ENCODE measurements around the gene SH3YL1. TPM values are rescaled to one million over a fixed set of nuclear protein-coding genes. Genes with fewer than 3 reads are reported as not detected.

Gene SH3YL1
- total and polyA plus RNA-seq, 2 of the 4 experiments (the other 2 are of a cell fraction) = 18.1 to 21.2 TPM

DNA sequence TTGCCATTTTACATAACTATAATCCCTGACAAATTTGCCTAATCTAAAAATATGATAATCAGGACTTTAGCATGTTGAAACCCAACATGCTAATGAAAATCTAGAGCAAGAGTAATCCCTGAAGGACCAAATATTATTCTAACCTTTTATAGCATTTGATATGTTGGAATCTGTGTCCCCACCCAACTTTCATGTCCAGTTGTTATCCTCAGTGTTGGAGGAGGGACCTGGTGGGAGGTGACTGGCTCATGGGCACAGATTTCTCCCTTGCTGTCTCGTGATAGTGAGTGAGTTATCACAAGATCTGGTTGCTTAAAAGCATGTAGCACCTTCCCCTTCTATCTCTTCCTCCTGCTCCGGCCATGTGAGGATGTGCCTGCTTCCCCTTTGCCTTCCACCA lies 59.8 kb downstream of the SH3YL1 start:
- H4K8ac ChIP-seq (ENCODE audit: low read depth in 2 of 2, low read length in 2 of 2) = no peak overlapping the region
- H4K91ac ChIP-seq (ENCODE audit: insufficient read depth, low read depth, low read length) = no peak overlapping the region
- H4K20me1 ChIP-seq (ENCODE audit: insufficient read depth, low read length) = no peaks in the 10 kb centered on the region
- H4K5ac ChIP-seq (ENCODE audit: low read depth, low read length) = no peak overlapping the region
- peaks cover 18% of the 10 kb centered on the region for H3K9me3 ChIP-seq (ENCODE audit: control insufficient read depth, insufficient read depth, low read length)
- no peak overlapping the region for H3K4me2 ChIP-seq (ENCODE audit: low read depth, low read length)
- H3K4ac ChIP-seq (ENCODE audit: low read depth, low read length) = no peak overlapping the region
- dilution Hi-C loops (cut with HindIII; ENCODE audit: low sequenced_read_pairs, unreplicated experiment) (no loop called here), intact Hi-C loops (cut with micrococcal nuclease) (no loop called here), in situ Hi-C loops (cut with MboI; ENCODE audit: low sequenced_read_pairs) (no loop called here)
- POLR2A ChIA-PET (ENCODE audit: unreplicated experiment) = no interaction called here
- H3K56ac ChIP-seq (ENCODE audit: extremely low read depth, insufficient read depth, low read length) = no peak overlapping the region
- no peak overlapping the region for H2BK120ac ChIP-seq (ENCODE audit: low read depth, low read length)
- H3K23ac ChIP-seq (ENCODE audit: low read depth, low read length) = no peak overlapping the region
- no peaks in the 10 kb centered on the region for H3K9me1 ChIP-seq (ENCODE audit: insufficient read depth, low read length)
- BruUV-seq (replicated peaks) = no TSS peak
- H2AK9ac ChIP-seq (replicated peaks; ENCODE audit: low read depth, low read length, poor library complexity) = no peak overlapping the region
- no peak overlapping the region for H2AFZ ChIP-seq (replicated peaks; ENCODE audit: low read length, poor library complexity)
- no peak overlapping the region for H2BK15ac ChIP-seq (ENCODE audit: low read depth, low read length)
- H3K9ac ChIP-seq (ENCODE audit: low read depth, low read length) = no peak overlapping the region
- WGBS, 2 experiments (ENCODE audit: extremely low coverage in 2 of 2, insufficient read length in 1 of 2) = no CpG with 5 or more reads among the region's 2 CpGs
- no peak overlapping the region for H3K14ac ChIP-seq (replicated peaks; ENCODE audit: low read depth, low read length)
- CTCF ChIA-PET = no interaction called here
- no peak overlapping the region for H2BK5ac ChIP-seq (ENCODE audit: low read depth, low read length, poor library complexity, severe bottlenecking)
- TF ChIP-seq, protein P1, sequence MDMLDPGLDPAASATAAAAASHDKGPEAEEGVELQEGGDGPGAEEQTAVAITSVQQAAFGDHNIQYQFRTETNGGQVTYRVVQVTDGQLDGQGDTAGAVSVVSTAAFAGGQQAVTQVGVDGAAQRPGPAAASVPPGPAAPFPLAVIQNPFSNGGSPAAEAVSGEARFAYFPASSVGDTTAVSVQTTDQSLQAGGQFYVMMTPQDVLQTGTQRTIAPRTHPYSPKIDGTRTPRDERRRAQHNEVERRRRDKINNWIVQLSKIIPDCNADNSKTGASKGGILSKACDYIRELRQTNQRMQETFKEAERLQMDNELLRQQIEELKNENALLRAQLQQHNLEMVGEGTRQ (IDR thresholded peaks at IDR 0.05; ENCODE audit: low read depth, low read length) = no peak
- TF ChIP-seq RCOR1 (IDR thresholded peaks at IDR 0.05; ENCODE audit: insufficient replicate concordance, low read length) (no peak), FOS (IDR thresholded peaks at IDR 0.05; ENCODE audit: low read depth, low read length) (no peak), RFX5 (IDR thresholded peaks at IDR 0.05; ENCODE audit: low read depth, low read length) (no peak), MAFK (IDR thresholded peaks at IDR 0.05; ENCODE audit: low read depth, low read length) (no peak), CHD1 (IDR thresholded peaks at IDR 0.05; ENCODE audit: low read depth, low read length) (no peak), BHLHE40 (IDR thresholded peaks at IDR 0.05; ENCODE audit: low read depth, low read length) (no peak), POLR2A (IDR thresholded peaks at IDR 0.05; ENCODE audit: low read depth, low read length) (no peak), CEBPB (IDR thresholded peaks at IDR 0.05; ENCODE audit: low read depth, low read length) (no peak), ELK1 (IDR thresholded peaks at IDR 0.05; ENCODE audit: borderline replicate concordance, low read depth, low read length) (no peak)
- TF ChIP-seq, protein P2, sequence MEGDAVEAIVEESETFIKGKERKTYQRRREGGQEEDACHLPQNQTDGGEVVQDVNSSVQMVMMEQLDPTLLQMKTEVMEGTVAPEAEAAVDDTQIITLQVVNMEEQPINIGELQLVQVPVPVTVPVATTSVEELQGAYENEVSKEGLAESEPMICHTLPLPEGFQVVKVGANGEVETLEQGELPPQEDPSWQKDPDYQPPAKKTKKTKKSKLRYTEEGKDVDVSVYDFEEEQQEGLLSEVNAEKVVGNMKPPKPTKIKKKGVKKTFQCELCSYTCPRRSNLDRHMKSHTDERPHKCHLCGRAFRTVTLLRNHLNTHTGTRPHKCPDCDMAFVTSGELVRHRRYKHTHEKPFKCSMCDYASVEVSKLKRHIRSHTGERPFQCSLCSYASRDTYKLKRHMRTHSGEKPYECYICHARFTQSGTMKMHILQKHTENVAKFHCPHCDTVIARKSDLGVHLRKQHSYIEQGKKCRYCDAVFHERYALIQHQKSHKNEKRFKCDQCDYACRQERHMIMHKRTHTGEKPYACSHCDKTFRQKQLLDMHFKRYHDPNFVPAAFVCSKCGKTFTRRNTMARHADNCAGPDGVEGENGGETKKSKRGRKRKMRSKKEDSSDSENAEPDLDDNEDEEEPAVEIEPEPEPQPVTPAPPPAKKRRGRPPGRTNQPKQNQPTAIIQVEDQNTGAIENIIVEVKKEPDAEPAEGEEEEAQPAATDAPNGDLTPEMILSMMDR (conservative IDR thresholded peaks at IDR 0.05; ENCODE audit: low read depth, low read length) = no peak
- no peak overlapping the region for H3K27ac ChIP-seq (ENCODE audit: insufficient read depth, low read length)
- H3K4me1 ChIP-seq (ENCODE audit: control insufficient read depth, insufficient read depth, low read length) = no peaks in the 10 kb centered on the region
- H3K27me3 ChIP-seq (ENCODE audit: control insufficient read depth, insufficient read depth, low read length) = no peaks in the 10 kb centered on the region
- no peak overlapping the region for H3K4me3 ChIP-seq (ENCODE audit: insufficient read depth, low read depth, low read length)
- ATAC-seq (ENCODE audit: low read depth) (no peak), DNase-seq (no peak)
- no peak overlapping the region for H3K18ac ChIP-seq (ENCODE audit: low read depth, low read length)
- H3K79me1 ChIP-seq (ENCODE audit: low read depth in 1 of 2, low read length in 2 of 2) = no peaks in the 10 kb centered on the region
- H3K36me3 ChIP-seq (ENCODE audit: control insufficient read depth, insufficient read depth, low read length) = no peaks in the 10 kb centered on the region
- H2AK5ac ChIP-seq (ENCODE audit: low read depth, low read length) = no peak overlapping the region
- H2BK20ac ChIP-seq (ENCODE audit: low read depth, low read length) = no peak overlapping the region

Measured in IMR-90 (cell line).